HG03175 (cell line): ENCODE results near the gene BBLN.

ENCODE experiments used
- ATAC-seq: cut with Tn5 transposase; IDR thresholded peaks from one replicate; pipeline ENCODE4 v1.9.1; 2021; ENCODE audit warnings: mild to moderate bottlenecking, moderate library complexity; ENCODE audit not compliant: unreplicated experiment

Gene BBLN

GRCh38 chr9:128188209-128188608 is 28.1 kb downstream of the BBLN start:
- no peak for ATAC-seq

DNA sequence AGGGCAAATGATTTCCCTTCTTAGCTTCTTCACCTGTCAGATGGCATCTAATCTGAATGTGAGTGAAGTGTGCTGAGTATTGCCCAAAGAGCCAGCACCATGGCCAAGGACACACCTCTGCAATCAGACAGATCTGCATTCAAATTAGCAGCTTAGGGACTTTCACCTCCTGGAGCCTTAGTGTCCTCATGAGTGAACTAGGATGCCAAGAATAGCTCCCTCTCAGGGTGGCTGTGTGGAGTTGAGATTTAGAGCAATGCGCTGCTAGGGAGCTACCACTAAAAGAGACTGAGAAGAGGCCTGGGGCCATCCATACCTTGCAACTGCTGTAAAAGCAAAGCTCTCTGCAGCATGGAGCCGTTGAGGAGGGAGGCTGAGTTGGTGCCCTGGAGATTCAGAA is 29.9 kb downstream of the BBLN start:
- ATAC-seq = no peak

GRCh38 chr9:128190516-128191405 is 30.7 kb downstream of the BBLN start:
- ATAC-seq = peak; percentile 31

- peak; percentile 67 for ATAC-seq
Observed at GRCh38 chr9:128191406-128192046, 31.5 kb downstream of the BBLN start, which contains the start of gene CIZ1. Gene CIZ1, minus strand, starts transcription at chr9:128191572. Its CDS starts 715 bp downstream, at chr9:128190857.

DNA sequence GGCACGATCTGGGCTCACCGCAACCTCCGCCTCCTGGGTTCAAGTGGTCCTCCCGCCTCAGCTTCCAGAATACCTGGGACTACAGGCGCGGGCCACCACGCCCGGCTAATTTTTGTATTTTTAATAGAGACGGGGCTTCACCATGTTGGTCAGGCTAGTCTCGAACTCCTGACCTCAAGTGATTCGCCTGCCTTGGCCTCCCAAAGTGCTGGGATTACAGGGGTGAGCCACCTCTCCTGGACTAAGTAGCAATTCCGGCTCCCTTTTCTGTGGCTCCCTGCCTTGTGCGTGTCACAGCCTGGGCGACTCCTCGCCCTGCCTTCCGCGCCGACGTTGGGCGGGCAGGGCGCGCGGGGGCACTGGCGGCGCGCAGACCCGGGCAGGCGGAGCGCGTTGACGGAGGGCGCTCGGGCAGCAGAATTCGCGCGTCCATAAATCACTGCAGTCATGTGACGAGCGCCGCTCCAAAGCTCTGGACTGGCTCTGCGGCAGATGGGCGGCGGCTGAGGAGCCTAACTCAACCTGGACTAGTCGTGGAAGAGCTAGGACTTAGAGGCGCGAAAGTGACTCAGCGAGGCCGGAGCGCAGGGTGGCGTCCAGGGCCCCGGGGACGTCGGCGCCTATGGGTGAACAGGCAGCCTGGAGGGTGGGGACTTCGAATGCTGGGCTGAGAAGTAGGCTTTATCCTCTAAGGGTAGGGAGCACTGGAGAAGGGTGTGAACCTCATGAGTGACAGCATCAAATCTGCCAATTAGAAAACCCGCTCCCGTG is 32.7 kb downstream of the BBLN start:
- no peak for ATAC-seq

DNA sequence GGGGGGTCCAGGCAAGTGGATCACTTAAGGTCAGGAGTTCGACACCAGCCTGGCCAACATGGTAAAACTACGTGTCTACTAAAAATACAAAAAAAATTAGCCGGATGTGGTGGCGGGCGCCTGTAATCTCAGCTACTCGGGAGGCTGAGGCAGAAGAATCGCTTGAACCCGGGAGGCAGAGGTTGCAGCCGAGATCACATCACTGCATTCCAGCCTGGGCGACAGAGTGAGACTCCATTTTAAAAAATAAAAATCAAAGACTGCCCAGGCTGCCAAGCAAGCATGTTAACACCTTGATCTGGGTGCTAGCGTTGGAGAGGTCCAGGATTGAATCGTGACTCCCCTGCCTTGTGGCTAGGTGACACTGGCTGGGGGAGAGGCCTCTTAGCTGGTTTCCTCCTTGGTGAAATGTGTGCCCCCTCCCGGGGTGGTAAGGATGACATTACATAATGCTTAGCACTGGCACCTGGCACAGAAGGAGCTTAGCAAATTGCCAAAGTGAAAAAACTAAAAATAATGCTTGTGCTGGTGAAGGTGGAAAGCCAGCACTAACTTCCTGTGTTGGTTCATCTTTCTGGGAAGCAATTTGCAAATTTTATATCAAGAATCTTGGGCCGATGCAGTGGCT is 33.5 kb downstream of the BBLN start:
- no peak for ATAC-seq

DNA sequence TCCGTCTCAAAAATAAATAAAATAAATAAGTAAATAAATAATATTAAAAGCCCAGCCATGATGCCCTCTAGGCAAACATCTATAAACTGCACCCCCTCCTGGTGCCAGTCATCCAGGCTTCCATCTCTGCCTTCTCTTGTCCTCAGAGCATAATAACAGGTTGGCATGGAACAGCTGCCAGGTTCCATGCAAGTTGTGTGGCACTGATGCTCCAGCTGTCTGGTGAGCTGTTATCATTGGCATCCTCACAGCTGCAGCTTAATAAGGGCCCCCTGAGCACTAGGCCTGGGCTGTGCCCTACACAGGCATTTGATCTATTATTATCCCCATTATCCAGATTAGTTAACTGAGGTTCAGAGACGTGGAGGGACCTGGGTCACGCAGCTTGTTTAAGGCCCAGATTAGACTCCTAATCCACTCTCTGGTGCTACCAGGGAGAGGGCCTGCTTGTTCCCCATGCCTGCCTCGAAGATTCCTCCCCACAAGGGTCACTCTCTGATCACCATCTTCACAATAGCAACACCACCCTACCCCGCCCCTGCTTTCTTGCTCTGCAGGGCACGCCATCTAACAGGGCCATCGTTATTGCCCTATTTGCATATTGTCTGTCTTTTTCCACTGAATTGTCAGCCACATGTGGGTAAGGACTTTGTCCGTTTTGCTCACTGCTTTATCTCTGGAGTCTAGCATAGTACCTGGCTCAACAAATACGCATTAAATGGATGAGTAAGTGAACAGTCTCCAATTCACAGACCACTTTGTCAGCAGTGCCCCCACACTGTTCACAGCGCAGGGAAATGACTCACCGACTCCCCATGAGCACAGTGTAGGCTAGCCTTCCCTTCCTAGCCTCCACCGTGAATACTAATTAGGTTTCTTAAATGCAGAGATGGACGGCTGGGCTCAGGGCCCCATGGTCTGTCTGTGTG is 41.6 kb downstream of the BBLN start:
- no peak for ATAC-seq

- ATAC-seq = no peak
Observed at GRCh38 chr9:128202648-128203023, 42.6 kb downstream of the BBLN start.

GRCh38 chr9:128203024-128203706 is 43.1 kb downstream of the BBLN start, which contains the start of gene DNM1:
Gene DNM1, plus strand, starts transcription at chr9:128203379. Its CDS starts 92 bp downstream, at chr9:128203471.
- peak; percentile 83 for ATAC-seq

DNA sequence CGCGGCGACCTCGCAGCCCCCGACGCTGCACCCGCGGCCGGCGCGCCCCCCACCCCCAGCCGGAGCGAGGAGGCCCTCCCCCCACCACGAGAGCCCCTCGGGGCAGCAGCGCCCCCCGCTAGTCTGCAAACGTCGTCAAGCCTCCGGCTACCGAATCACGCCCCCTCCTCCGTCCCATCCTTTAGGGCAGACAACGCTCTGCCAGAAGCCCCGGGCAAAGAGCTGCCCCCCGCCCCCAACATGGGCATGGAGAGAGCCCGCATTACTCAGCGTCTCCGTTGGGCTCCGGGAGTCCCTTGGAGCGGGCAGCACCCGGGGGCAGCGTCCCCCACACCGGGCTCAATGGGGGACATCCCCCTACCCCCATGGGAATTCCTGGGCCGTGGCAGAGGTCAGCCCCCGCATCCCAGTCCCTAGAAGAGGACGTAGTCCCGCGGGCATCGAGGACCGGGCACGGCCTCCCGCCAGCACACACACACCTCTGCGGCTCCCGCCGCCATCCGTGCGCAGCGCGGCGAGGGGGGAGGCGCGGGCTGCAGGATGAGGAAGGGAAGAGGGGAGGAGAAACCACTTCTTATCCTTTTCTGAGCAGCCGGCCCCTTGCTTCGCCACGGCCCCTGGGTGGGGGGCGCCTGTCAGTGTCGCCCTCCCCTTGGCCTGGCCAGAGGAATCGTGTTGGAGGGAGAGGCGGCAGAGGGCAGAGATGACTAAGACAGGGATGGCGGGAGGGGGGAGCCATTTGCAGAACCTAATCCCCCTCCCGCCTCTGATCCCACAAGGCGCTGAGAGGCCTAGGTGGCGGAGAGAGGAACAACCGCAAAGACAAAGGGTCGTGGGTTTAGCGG is 43.9 kb downstream of the BBLN start:
- no peak for ATAC-seq

DNA sequence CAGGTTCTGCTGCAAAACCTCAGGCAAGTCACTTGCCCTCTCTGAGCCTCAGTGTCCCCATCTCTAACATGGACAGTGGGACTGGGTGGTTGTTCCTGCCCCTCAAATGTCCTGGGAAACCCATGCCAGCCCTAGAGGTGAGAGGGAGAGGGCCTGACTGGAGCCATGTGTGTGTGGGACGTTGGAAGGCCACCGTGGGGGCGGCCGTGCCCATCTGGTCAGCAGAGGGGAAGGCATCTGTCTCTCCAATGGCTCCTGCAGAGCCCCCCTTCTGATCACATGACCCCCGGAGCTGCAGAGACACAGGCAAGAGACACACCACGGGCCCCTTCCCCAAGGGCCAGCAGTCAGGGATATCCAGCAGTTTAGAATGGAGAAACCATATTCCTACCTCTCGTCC is 44.8 kb downstream of the BBLN start:
- ATAC-seq = no peak

DNA sequence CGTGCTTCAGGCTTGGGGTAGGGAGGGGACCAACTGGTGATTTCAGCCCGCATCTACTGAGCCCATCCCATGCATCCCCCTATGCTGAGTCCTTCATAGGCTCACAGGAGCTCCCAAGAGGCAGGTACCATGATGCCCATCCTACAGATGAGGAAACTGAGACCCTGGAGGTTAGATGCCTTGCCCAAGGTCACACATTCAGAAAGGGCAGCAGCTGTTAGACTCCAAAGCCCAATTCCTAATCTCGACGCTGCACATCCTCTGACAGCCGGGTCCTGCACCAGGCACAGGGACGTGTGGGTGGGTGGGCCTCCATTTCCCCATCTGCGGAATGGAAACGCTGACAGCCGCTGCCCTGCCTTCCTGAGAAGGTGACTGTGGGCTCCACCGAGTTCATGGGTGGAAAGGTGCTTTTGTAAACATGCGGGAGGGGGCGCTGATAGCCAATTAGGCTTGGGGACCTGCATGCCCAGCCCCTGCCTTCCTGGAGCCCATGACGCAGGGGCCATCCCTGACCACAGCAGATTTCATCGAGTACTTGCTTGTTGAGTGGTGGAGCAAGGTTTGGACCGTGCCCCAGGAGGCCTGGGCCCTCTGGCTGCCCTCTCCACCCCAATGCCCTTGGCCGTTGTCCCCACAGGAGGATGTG is 45.4 kb downstream of the BBLN start:
- no peak for ATAC-seq

DNA sequence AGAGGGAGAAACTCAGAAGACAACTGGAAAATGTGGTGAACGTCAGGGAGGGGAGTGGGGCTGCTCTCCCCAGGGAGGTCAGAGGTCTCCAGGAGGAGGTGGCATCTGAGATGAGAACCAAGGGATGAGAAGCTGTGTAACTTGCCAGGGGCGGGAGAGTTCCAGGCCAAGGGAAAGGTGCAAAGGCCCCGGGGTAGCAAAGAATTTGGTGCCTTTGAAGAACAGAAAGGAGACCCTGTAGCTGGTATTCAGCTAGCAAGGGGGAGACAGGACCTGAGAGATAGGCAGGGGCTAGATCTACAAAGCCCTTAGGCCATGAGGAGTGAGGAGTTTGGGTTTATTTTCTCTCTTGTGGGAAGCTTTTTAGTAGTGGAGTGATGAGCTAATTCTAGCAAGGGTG is 46.4 kb downstream of the BBLN start:
- ATAC-seq = no peak

GRCh38 chr9:128206916-128207910 is 47.1 kb downstream of the BBLN start:
- no peak for ATAC-seq

DNA sequence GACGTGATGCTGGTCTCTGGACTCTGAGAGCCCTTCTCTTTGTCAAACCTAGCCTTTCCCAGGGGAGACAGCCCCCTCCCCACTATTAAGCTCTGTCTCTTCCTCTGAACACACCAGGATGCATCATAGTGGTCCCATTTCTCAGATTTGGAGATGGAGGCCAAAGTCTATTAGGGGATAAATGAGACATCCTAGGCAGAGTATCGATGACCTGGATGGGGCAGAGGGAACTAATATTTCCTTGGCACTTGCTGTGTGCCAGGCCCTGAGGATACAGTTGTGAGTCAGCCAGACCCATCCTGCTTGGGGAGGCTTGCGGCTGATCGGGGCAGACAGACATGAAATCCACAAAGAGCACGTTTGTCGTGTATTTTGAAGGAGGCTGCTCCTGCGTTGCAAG is 48.3 kb downstream of the BBLN start:
- ATAC-seq = no peak

- ATAC-seq = no peak
Observed at GRCh38 chr9:128208946-128209669, 49.0 kb downstream of the BBLN start.
